Upper lobe of left lung (tissue), 4 donors: ENCODE measurements around the gene DCX.

ENCODE experiments used
- CTCF ChIP-seq, 6 experiments: fragments of 450-650 bp in 4 of 6; fragments of 200-600 bp in 2 of 6; sonication (generic) in 2 of 6; IDR thresholded peaks; one replicate each; pipeline ENCODE4 v1.5.1; 2016 to 2019; ENCODE audit warnings: antibody characterized with exemption in 6 of 6
- POLR2AphosphoS5 ChIP-seq, 2 donors: sonication (generic); formaldehyde crosslinking; IDR thresholded peaks; one replicate each; pipeline ENCODE4 v1.5.1; 2017; ENCODE audit warnings: antibody characterized with exemption in 2 of 2

DNA sequence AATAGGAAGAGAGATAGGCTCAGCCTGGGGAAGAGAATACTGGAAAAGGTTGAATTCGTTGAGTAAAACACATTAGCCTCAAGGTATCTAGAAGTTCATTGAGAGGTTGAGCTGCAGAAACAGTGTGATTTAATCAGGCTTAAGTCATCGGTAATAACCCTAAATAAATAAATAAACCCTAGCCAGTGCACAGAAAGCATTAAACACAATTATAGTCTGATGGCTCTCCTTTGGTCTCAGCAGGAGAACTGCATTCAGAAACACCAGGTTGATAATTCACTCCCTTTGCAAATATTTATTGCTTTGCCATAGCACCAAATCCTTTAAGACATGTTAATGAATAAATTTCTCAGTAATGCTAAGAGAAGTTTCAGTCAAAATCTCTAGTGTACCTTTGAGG lies 9.6 kb downstream of the DCX start:
- TF ChIP-seq POLR2AphosphoS5 (IDR thresholded peaks at IDR 0.05) (no peak), CTCF (IDR thresholded peaks at IDR 0.05) (no peak)
